Islet precursor cell (in vitro differentiated cells): Measurements from ENCODE around the gene ZC3H13.

Experiments
- DNase-seq: peaks from one replicate; pipeline ENCODE4 v3.0.0-alpha.2; 2018

The ZC3H13 gene

DNA sequence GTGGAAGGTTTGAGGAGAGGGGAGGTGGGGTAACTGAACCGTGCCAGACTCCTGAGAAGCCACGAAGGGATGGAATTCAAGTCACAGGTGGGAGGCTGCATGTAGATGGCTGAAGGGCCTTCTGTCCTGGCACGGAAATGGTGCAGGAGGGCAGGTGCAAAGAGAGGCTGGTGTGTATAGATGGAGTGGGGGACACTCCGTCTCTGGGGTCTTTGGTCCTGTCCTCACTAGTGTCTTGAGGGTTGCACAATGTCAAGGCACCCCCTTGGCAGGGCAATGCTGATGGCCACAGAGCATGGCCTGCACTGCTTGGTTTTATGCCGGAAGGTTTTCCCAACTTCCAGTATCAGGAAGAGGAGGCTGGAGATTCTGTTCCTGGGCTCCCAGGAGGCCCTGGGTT, 118.3 kb downstream of the ZC3H13 start:
- DNase-seq = no peak

GRCh38 chr13:45933203-45933908, 119.2 kb downstream of the ZC3H13 start:
- DNase-seq = no peak

- no peak for DNase-seq
These were observed 119.9 kb downstream of the ZC3H13 start for GRCh38 chr13:45932676-45933075.

DNA sequence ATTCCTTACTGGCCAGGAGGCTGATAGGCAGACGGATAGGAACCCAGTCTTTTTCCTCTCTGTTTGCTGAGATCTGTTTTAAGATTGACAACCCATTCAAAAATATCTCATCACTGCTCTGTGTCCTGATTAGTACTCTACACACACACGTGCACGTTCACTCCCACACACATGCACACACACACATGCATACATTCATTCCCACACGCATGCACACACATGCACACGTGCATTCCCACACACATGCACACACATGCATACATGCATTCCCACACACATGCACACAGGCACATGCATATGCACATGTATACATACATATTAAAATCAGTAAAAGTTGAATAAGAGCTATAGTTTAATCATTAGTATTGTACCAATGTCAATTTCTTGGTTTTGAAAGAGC, 120.4 kb downstream of the ZC3H13 start:
- DNase-seq = no peak

DNA sequence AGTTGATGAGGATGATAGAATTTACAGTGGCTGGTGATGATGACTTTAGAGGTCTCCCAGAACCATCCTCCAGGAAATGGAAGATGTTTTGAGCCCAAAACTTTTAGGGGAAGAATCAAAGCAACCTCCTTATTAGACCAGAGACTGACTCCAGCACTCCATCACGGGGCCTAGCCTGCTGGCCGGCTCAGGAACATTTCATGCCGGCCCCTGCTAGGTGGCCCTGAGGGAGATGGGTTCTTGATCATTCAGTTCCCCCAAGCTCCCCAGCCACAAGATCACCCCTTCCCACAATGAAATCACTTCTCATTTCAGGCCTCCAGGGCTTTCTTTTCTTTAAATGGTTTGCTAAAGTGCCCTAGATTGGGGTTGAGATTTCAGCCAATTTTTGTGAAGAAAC, 121.3 kb downstream of the ZC3H13 start:
- DNase-seq = no peak

GRCh38 chr13:45930177-45930576, 122.4 kb downstream of the ZC3H13 start:
- no peak for DNase-seq

DNA sequence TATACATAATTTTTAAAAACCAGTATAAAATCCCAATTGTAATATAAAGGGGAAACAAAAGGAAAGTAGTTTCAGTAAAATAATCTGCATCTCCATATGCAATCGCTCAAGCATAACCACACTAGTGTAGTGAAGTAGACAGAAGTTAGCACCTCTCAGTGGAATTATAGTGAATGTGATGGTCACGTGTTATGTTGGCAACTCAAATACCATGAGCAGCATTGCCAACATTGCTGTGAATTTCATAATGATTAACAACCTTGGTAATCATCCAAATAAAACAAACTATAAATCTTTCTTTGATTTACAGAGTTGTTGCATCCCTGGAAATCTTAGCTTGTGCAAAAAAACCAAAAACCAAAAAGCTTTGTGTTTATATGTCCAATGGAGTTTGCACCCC, 123.7 kb downstream of the ZC3H13 start:
- DNase-seq = no peak

- DNase-seq = no peak
These were observed 124.4 kb downstream of the ZC3H13 start for GRCh38 chr13:45928176-45928575.

DNA sequence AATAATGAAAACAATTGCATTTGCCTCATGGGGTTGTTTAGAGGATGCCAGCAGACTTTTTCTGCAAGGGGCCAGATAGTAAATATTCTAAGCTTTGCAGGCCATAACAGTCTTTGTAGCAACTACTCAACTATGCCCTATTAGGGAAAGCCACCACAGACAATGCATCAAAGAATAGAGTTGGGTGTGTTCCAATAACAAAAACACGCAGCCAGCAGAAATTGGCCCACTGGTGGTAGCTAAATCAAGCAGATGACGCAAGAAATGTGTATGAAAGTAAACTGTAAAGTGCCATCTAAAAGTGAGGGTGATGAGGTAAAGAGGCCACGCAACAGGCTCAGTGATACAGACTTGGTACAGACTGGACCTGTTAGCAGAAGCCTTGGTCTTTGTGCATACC, 125.8 kb downstream of the ZC3H13 start:
- DNase-seq = no peak

DNA sequence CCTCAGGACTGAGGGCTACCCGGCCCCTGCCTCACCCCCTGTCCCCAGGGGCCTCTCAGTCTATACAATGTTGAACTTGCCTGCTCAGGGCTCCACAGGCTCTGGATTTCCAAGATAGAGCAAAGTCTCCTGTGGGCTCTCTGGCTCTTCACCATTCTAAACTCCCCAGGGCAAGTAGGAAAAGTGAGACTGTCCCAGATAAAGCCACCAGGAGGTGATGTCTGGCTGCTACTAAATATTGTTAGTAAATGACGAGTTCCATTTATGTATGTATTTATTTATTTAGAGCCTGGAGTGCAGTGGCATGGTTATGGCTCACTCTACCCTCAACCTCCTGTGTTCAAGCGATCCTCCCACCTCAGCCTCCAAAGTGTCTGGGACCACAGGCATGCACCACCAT, 127.4 kb downstream of the ZC3H13 start:
- DNase-seq = no peak

DNA sequence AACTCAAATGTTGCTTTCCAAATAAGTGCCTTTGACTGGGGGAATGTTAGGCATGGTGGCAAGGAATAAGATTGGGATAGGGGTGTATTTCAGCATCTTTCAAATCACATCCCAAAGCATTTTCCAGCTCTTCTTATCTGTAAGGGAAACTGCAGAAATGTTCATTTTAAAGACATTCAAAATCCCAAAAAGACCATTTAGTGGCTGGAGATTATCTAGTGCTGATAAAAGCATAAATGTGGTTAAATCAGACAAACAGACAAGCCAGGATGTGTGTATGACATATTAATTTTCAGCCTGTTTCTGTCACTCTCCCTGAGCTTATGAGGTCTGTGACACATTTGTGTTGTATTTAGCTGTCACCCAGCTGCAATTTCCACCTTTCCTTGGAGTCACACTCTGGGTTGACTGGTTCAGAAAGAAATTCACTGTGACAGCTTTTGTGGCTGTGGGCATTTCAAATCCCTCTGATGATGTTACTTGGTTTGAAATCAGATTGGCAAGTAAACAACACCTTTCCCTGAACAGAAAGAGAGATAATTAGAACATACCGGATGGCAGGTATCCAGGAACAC, 131.3 kb downstream of the ZC3H13 start:
- no peak for DNase-seq

DNA sequence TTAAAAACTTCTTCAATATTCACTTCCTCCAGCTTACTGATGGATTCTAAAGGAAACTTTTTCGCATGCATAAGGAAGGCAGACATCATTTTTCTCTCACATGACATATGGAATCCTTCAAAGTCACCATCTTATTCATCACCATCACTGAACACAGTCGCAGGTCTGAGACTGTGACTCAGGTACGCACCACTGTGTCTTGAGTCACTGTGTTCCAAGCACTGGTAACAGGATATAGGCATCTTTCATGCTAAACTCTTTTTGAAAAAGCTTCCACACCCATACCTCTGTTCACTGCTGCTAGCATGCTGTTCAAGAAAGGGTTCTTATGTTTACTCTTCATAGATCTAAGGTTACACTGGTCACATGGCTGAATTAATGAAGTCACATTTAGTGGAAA, 133.9 kb downstream of the ZC3H13 start:
- DNase-seq = no peak

DNA sequence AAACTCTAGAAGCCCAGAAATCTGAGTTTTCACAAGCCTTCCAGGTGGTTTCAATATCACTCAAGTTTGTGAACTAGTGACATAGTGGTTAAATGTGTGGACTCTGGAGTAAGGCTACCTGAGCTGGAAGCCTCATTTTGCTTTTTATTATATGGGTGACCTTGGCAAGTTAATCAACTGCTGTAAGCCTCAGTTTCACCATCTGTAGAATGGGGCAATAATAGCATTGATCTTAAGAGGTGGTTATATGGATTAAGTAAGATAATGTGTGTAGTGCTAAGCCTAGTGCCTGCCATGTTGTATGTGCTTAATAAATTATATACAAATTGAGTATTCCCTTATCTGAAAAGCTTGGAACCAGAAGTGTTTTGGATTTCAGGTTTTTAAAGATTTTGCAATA, 135.5 kb downstream of the ZC3H13 start:
- no peak for DNase-seq

DNA sequence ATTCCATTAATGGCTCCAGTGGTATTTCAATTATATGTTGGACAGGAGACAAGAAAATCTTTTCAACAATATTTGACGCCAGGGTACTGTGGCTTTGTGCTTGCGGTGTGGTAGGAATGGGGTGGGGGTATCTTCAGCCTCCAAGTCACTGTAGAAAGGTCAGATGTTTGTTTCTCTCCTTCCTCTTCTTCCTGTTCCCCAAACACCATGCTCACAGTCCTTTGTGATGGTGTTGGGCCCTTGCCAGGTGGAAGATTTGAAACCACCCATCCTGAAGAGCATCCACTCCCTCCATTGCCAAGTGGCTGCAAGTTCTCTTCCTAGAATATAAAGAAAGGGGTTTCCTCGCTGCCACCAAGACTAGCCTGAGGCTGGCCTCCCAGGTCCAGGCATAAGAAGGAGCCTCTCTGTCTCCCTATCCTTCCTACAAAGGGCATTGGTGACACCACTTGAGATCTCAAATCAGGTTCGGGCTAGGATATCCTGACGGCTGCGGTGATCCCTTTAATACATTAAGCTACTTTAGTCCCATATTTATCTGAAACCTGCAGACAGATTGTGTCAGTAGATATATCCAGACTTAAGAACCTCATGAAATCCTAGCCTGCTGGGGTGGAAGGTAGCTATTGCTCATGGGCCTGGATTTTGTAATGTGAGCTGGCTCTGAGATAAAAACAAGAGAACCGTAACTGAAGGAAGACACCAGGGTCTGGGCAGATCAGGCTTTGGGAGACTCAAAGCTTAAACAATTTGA, 136.7 kb downstream of the ZC3H13 start:
- no peak for DNase-seq

DNA sequence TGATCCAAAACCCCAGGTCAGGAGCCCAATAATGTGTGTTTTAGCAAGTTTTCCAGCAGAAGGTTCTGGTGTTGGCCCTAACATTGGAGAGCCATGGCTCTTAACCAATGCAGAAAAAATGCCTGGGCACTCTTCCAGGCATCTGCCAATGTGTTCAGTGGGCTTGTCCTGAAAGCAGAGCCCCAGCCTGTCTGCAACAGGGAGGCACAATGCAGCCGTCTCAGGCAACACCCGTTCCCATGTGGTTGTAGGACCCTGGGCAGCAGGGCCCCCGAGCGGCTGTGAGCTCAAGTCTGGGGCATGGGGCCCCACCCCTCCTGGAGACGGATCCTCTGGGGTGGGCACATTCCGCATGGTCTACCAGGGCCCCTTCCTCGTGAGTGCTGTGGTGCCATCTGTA, 142.9 kb downstream of the ZC3H13 start:
- peak; percentile 20 for DNase-seq

GRCh38 chr13:45909089-45909488, 143.5 kb downstream of the ZC3H13 start:
- DNase-seq = no peak

DNA sequence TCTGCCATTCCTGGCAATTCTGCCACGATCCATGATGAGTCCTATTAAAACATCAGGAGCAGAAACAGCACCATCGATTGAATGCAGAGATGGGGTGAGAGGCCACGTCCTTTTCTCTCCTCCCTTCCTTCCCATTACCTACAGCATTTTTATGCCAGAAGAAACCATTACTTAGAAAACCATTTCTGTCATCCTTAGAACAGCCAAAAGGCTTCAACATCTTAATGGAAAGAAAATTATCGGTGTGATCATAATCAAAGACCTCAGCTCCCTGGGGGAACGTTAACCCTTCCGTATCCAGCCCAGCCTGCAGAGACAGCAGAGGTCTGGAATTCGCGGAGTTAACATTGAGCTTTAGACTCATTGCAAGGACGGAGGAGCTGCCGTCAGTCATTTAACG, 145.0 kb downstream of the ZC3H13 start:
- no peak for DNase-seq
